Fibroblast of mammary gland (primary cell): ENCODE measurements around the gene ADAM19.

ENCODE experiments used
- DNase-seq: peaks from one replicate; pipeline ENCODE4 v3.0.0-alpha.2; 2010; ENCODE audit warnings: low read depth
- H3K4me3 ChIP-seq: 2 replicates; pipeline ENCODE4 v1.5.1; 2011; ENCODE audit warnings: low read depth, mild to moderate bottlenecking, low read length, moderate library complexity; ENCODE audit not compliant: control insufficient read depth
- TF ChIP-seq, protein P1 (sequence below): conservative IDR thresholded peaks from 2 replicates; pipeline ENCODE4 v1.5.1; 2011; ENCODE audit warnings: low read depth, low read length, inconsistent platforms; ENCODE audit not compliant: control insufficient read depth, insufficient read depth

Gene ADAM19

DNA sequence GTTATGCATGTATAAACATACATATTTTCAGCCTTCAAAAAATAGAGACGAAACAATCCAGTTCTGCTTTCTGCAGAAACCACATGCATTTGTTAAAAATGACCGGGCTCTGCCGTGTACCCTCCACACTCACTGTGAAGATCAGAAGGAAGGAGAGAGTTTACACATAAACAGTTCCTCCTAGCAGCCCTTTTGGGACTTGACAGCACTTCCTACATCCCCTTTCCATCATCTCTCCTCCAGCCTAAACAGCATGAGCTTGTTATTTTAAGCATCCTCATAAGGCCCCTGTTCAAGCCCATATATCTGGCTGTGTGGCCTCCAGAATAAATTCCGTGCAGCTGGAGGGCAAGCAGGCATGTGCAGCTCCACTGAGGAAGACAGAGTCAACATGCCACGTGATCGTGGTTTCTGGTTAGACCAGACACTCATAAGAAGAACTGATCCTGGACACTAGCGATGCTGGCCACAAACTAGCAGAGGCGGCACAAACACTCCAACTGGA lies 73.4 kb downstream of the ADAM19 start:
- no peak overlapping the region for H3K4me3 ChIP-seq
- TF ChIP-seq, protein P1, sequence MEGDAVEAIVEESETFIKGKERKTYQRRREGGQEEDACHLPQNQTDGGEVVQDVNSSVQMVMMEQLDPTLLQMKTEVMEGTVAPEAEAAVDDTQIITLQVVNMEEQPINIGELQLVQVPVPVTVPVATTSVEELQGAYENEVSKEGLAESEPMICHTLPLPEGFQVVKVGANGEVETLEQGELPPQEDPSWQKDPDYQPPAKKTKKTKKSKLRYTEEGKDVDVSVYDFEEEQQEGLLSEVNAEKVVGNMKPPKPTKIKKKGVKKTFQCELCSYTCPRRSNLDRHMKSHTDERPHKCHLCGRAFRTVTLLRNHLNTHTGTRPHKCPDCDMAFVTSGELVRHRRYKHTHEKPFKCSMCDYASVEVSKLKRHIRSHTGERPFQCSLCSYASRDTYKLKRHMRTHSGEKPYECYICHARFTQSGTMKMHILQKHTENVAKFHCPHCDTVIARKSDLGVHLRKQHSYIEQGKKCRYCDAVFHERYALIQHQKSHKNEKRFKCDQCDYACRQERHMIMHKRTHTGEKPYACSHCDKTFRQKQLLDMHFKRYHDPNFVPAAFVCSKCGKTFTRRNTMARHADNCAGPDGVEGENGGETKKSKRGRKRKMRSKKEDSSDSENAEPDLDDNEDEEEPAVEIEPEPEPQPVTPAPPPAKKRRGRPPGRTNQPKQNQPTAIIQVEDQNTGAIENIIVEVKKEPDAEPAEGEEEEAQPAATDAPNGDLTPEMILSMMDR = no peak
- no peak for DNase-seq

DNA sequence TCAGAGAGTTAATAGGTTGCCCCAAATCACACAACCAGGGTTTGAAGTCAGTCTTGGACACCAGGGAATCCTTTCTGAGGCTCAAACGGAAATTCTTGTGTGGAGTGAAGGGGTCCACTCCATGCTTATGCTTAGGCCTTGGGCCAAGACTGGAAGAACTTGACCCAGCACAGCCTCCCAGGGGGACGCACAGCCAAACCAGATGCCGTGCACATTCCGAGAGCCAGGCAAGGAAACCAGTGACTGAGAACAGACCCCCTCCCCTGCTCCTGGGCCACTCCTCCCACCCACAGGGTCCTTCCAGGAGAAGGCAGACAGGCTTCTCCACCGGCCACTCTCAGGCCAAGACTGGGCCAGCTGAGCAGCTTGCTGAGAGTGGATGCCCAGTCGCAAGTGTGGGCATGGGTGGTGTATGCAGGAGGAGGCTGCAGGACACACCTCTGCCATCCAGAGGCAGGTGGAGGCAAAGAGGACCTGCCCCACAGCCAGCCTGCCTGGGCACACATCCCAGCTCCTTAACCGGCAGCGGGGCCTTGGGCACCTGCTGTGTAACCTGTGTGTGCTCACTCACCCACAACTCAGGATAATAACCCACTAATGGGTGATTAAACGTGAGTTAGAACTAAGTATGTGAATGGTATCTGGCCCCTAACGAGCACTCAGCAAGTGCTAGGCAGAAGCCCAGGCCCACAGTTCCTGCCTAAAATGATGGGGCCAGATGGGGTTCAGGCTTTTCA lies 77.5 kb downstream of the ADAM19 start:
- TF ChIP-seq, protein P1 = no peak
- no peak for DNase-seq
- H3K4me3 ChIP-seq = no peak overlapping the region

DNA sequence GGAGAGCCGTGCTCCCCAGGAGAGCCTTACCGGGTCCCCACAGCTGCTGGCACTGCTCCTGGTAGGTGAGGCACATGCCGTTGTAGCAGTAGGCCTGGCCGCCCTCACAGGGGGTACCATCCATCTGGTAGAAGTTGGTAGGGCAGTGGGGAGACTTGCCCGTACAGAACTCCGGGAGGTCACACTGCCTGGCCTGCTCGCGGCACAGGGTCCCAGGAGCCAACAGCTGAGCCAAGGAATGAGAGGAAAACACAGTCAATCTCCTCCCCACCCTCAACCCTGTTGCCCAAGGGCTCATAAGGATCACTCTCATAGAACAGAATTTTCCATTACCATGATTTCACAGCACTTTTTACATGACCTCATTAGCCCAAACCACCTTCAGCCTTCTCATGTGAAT lies 78.7 kb downstream of the ADAM19 start:
- no peak overlapping the region for H3K4me3 ChIP-seq
- TF ChIP-seq, protein P1 = no peak
- no peak for DNase-seq

DNA sequence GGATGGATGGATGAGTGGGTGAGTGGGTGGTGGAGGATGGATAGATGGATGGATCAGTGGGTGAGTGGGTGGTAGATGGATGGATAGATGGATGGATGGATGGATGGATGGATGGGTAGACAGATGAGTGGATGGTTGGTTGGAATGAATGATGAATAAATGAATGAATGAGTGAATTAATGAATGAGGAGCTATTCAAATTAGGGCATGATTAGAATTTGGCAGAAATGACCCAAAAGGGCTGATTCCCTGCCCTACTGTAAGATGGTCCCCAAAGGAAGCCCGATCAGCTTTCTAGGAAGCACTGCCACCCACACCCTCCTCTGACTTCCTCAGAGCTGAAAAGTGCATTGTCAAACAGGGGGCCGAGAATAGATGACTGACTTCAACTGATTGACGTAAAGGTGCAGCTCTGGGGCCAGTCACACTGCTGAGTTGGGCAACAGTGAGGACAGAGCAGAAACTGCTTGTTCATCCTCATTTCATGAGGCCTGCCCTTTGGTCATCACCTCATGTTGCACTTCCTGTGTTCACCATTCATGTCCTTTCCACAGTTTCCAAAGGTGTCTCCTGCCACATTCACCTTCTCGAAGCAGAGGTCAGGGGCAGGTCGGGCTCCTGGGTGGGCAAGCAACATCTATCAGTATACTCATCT lies 81.3 kb downstream of the ADAM19 start:
- no peak for DNase-seq
- no peak overlapping the region for H3K4me3 ChIP-seq
- TF ChIP-seq, protein P1 = no peak

DNA sequence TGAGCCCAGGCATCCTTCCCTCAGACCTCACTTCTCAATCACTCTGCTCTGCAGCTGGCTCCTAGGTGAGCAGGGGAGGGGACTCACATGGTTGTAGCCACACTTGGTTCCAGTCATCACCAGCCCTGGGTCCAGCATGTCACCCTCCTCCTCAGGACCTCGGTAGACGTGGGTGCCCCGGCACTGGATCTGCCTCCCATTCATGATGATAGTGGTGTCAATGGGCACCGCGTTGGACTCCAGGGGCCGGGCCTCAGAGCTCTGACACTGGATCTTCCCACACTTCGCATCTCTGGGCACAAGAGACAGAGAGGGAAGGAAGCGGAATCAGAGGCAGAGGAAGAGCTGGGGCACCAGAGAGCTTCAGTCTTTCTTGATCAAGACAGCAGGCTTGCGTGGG lies 82.7 kb downstream of the ADAM19 start:
- TF ChIP-seq, protein P1 = no peak
- DNase-seq = no peak
- no peak overlapping the region for H3K4me3 ChIP-seq

DNA sequence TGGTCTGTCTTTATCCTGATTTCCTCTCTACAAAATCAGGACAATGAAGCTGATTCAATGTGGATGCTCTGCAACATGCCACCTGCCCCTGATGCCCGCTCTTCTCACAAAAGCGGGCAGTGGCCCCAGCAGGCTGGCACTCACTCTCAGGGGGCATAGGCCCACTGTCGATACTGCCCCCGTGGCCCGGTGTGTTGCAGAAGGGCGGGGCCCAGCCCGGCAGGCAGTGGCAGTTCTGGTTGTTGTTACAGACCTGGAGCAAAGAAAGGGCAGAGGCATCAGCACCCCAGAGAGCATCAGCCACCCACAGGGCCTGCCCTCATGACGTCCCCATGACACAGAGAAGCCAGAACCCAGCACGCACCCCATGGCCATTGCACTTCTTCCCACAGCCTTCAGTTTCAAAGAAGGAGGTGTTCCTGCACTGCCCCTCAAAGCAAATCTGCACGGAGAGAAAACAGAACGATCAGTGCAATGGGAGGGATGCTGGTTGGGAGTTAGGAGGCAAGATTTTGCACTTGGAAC lies 84.0 kb downstream of the ADAM19 start:
- TF ChIP-seq, protein P1 = no peak
- no peak overlapping the region for H3K4me3 ChIP-seq
- no peak for DNase-seq
